ENCODE data around the gene GIMAP7.
"Not testable (repeated sequence)": the region's sequence is repeated elsewhere in the genome, so short reads cannot be mapped to it uniquely, and the experiment has no call there.

GIMAP7 gene

DNA sequence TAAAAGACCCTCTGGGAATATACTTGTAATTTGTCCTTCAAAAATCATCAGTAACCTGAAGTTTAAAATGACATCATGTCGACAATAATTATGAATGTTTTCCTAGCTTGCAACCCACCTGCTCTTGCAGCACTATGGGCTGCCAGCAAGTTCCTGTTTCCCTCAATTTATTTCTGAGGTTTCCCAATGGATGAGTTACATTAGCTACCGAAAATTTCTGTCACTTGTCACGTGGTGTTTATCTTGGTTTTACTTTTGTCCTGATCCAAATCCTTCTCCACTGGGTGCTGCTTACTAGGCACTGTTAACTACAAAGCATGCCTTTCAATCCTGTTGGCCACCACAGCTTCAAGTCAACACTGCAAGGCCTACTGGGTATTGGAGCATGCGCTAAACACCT is 32.8 kb upstream of the GIMAP7 start:
- no peak overlapping the region for H3K9ac ChIP-seq (ENCODE audit: low read length)
- no peaks in the 10 kb centered on the region for H3K36me3 ChIP-seq (ENCODE audit: control insufficient read depth, insufficient read depth, low read length)
- H3K4me1 ChIP-seq (ENCODE audit: control insufficient read depth, low read depth, low read length): no peaks in the 10 kb centered on the region
- no peak overlapping the region for H3K4me2 ChIP-seq (ENCODE audit: low read length)
- H2BK15ac ChIP-seq (replicated peaks; ENCODE audit: low read depth): no peak overlapping the region
- no peak for DNase-seq
- H3K56ac ChIP-seq (ENCODE audit: low read length): no peak overlapping the region
- no peak overlapping the region for H3K18ac ChIP-seq (ENCODE audit: low read length)
- no peak overlapping the region for H2AK5ac ChIP-seq (ENCODE audit: low read length)
- no peak overlapping the region for H3K4ac ChIP-seq (ENCODE audit: low read depth, low read length)
- H3K4me3 ChIP-seq (ENCODE audit: low read length): no peak overlapping the region
- no peaks in the 10 kb centered on the region for H3K79me2 ChIP-seq (ENCODE audit: control insufficient read depth, insufficient read depth, low read length)
- H2BK5ac ChIP-seq (ENCODE audit: low read length): no peak overlapping the region
- H4K8ac ChIP-seq (ENCODE audit: low read depth, low read length): no peak overlapping the region
- no peaks in the 10 kb centered on the region for H3K27me3 ChIP-seq (ENCODE audit: insufficient read depth, low read length, poor library complexity)
- H4K5ac ChIP-seq (ENCODE audit: low read length): no peak overlapping the region
- H3K79me1 ChIP-seq (ENCODE audit: low read length): no peaks in the 10 kb centered on the region
- H3K23ac ChIP-seq (ENCODE audit: low read length): no peak overlapping the region
- H3K27ac ChIP-seq (ENCODE audit: low read depth, low read length): no peak overlapping the region
- WGBS (ENCODE audit: extremely low coverage, insufficient coverage, low lambda C conversion rate): no CpG with 5 or more reads among the region's 4 CpGs
- no peak overlapping the region for H2BK120ac ChIP-seq (ENCODE audit: low read depth, low read length)

DNA sequence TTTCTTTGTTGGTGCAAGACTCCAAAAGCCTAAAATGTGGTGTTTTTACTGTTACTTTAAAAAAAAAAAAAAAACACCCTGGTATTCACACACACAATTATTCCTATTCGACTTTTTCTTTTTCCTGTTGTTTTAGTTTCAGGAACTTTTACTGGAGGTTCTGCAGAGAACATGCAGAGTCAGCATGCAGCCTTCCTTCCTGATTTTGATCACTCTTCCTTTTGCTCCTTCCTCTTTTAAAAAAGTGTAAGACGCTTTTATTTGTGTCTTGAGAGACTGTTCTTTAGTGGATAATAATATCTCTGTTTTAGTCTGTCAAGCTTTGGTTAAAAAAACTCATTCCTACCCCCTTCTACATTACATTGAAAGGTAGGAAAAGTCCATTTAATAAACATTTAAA is 31.2 kb upstream of the GIMAP7 start:
- not testable (repeated sequence) for H4K5ac ChIP-seq (ENCODE audit: low read length); H3K56ac ChIP-seq (ENCODE audit: low read length); H3K79me2 ChIP-seq (ENCODE audit: control insufficient read depth, insufficient read depth, low read length); H2AK5ac ChIP-seq (ENCODE audit: low read length); H3K9ac ChIP-seq (ENCODE audit: low read length); H3K4me3 ChIP-seq (ENCODE audit: low read length); H3K36me3 ChIP-seq (ENCODE audit: control insufficient read depth, insufficient read depth, low read length); H2BK5ac ChIP-seq (ENCODE audit: low read length); H3K79me1 ChIP-seq (ENCODE audit: low read length); H4K8ac ChIP-seq (ENCODE audit: low read depth, low read length); H3K27me3 ChIP-seq (ENCODE audit: insufficient read depth, low read length, poor library complexity); H3K23ac ChIP-seq (ENCODE audit: low read length); H3K4me2 ChIP-seq (ENCODE audit: low read length); H3K18ac ChIP-seq (ENCODE audit: low read length); H3K27ac ChIP-seq (ENCODE audit: low read depth, low read length); DNase-seq; H3K4me1 ChIP-seq (ENCODE audit: control insufficient read depth, low read depth, low read length); H3K4ac ChIP-seq (ENCODE audit: low read depth, low read length); H2BK120ac ChIP-seq (ENCODE audit: low read depth, low read length); H2BK15ac ChIP-seq (replicated peaks; ENCODE audit: low read depth)
- WGBS (ENCODE audit: extremely low coverage, insufficient coverage, low lambda C conversion rate): no CpG with 5 or more reads among the region's 2 CpGs

DNA sequence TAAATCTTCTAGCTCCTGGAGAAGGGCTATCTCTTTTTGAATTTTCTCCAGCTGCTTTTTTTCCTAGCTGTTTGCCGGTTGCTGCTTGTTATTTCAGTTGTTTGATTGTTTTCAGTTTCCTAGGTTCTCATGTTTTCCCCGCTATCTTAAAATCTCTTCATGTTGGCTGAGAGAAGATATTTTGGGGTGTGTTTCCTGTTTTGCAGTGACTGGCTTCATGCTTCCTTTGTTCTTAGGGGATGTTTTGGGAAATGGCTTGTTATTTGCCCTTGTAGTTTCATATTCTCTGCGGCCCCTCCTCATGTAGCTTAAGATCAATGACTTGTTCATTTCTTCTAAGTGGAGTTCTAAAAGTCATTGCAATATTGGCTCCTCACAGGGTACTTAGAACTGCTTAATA is 30.6 kb upstream of the GIMAP7 start:
- not testable (repeated sequence) for H3K27ac ChIP-seq (ENCODE audit: low read depth, low read length); H3K36me3 ChIP-seq (ENCODE audit: control insufficient read depth, insufficient read depth, low read length); H3K4me3 ChIP-seq (ENCODE audit: low read length); H3K4ac ChIP-seq (ENCODE audit: low read depth, low read length); H3K79me1 ChIP-seq (ENCODE audit: low read length); DNase-seq; H3K4me2 ChIP-seq (ENCODE audit: low read length); H4K8ac ChIP-seq (ENCODE audit: low read depth, low read length); H2AK5ac ChIP-seq (ENCODE audit: low read length); H4K5ac ChIP-seq (ENCODE audit: low read length); H3K79me2 ChIP-seq (ENCODE audit: control insufficient read depth, insufficient read depth, low read length); H3K4me1 ChIP-seq (ENCODE audit: control insufficient read depth, low read depth, low read length); H2BK120ac ChIP-seq (ENCODE audit: low read depth, low read length); H3K56ac ChIP-seq (ENCODE audit: low read length); H3K27me3 ChIP-seq (ENCODE audit: insufficient read depth, low read length, poor library complexity); H2BK15ac ChIP-seq (replicated peaks; ENCODE audit: low read depth); H3K9ac ChIP-seq (ENCODE audit: low read length); H2BK5ac ChIP-seq (ENCODE audit: low read length); H3K18ac ChIP-seq (ENCODE audit: low read length); H3K23ac ChIP-seq (ENCODE audit: low read length)
- WGBS (ENCODE audit: extremely low coverage, insufficient coverage, low lambda C conversion rate): no CpG with 5 or more reads among the region's 3 CpGs

DNA sequence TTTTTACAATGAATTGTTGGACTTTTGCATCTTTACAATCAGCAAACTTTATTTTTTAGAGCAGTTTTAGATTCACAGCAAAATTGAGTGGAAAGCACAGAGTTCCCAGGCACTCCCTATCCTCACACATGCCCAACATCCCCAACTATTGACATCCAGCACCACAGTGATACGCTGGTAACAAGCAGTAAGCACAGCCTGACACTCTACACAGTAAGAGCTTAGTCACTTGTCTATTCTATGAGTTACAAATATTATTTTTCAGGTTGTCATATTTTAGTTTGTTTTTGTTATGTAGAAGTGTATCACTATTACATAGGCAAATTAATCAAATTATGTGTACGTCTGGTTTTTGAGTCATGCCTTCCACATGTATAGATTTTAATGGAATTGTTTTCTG is 27.0 kb upstream of the GIMAP7 start:
- H3K36me3 ChIP-seq (ENCODE audit: control insufficient read depth, insufficient read depth, low read length): no peaks in the 10 kb centered on the region
- H3K18ac ChIP-seq (ENCODE audit: low read length): no peak overlapping the region
- no peak overlapping the region for H3K4me3 ChIP-seq (ENCODE audit: low read length)
- H4K5ac ChIP-seq (ENCODE audit: low read length): no peak overlapping the region
- H3K9ac ChIP-seq (ENCODE audit: low read length): no peak overlapping the region
- no peaks in the 10 kb centered on the region for H3K4me1 ChIP-seq (ENCODE audit: control insufficient read depth, low read depth, low read length)
- H3K79me1 ChIP-seq (ENCODE audit: low read length): no peaks in the 10 kb centered on the region
- no peak overlapping the region for H3K4me2 ChIP-seq (ENCODE audit: low read length)
- H3K27me3 ChIP-seq (ENCODE audit: insufficient read depth, low read length, poor library complexity): no peaks in the 10 kb centered on the region
- no peak for DNase-seq
- no peak overlapping the region for H4K8ac ChIP-seq (ENCODE audit: low read depth, low read length)
- no peak overlapping the region for H2BK15ac ChIP-seq (replicated peaks; ENCODE audit: low read depth)
- no peak overlapping the region for H3K56ac ChIP-seq (ENCODE audit: low read length)
- H2BK120ac ChIP-seq (ENCODE audit: low read depth, low read length): no peak overlapping the region
- WGBS (ENCODE audit: extremely low coverage, insufficient coverage, low lambda C conversion rate): no CpG with 5 or more reads among the region's 2 CpGs
- H2AK5ac ChIP-seq (ENCODE audit: low read length): no peak overlapping the region
- no peak overlapping the region for H3K4ac ChIP-seq (ENCODE audit: low read depth, low read length)
- no peaks in the 10 kb centered on the region for H3K79me2 ChIP-seq (ENCODE audit: control insufficient read depth, insufficient read depth, low read length)
- no peak overlapping the region for H3K27ac ChIP-seq (ENCODE audit: low read depth, low read length)
- H3K23ac ChIP-seq (ENCODE audit: low read length): no peak overlapping the region
- H2BK5ac ChIP-seq (ENCODE audit: low read length): no peak overlapping the region

GRCh38 chr7:150489782-150490181 is 24.9 kb upstream of the GIMAP7 start:
- H3K4me2 ChIP-seq (ENCODE audit: low read length): no peak overlapping the region
- no peak overlapping the region for H3K4ac ChIP-seq (ENCODE audit: low read depth, low read length)
- WGBS (ENCODE audit: extremely low coverage, insufficient coverage, low lambda C conversion rate): no CpG with 5 or more reads among the region's 1 CpG
- no peaks in the 10 kb centered on the region for H3K4me1 ChIP-seq (ENCODE audit: control insufficient read depth, low read depth, low read length)
- H3K27me3 ChIP-seq (ENCODE audit: insufficient read depth, low read length, poor library complexity): no peaks in the 10 kb centered on the region
- no peak overlapping the region for H3K9ac ChIP-seq (ENCODE audit: low read length)
- no peak overlapping the region for H3K4me3 ChIP-seq (ENCODE audit: low read length)
- H2BK120ac ChIP-seq (ENCODE audit: low read depth, low read length): no peak overlapping the region
- H4K8ac ChIP-seq (ENCODE audit: low read depth, low read length): no peak overlapping the region
- no peak overlapping the region for H4K5ac ChIP-seq (ENCODE audit: low read length)
- H3K18ac ChIP-seq (ENCODE audit: low read length): no peak overlapping the region
- H3K23ac ChIP-seq (ENCODE audit: low read length): no peak overlapping the region
- no peaks in the 10 kb centered on the region for H3K36me3 ChIP-seq (ENCODE audit: control insufficient read depth, insufficient read depth, low read length)
- H3K56ac ChIP-seq (ENCODE audit: low read length): no peak overlapping the region
- H2BK5ac ChIP-seq (ENCODE audit: low read length): no peak overlapping the region
- H2BK15ac ChIP-seq (replicated peaks; ENCODE audit: low read depth): no peak overlapping the region
- DNase-seq: no peak
- H3K27ac ChIP-seq (ENCODE audit: low read depth, low read length): no peak overlapping the region
- H3K79me2 ChIP-seq (ENCODE audit: control insufficient read depth, insufficient read depth, low read length): no peaks in the 10 kb centered on the region
- no peak overlapping the region for H2AK5ac ChIP-seq (ENCODE audit: low read length)
- H3K79me1 ChIP-seq (ENCODE audit: low read length): no peaks in the 10 kb centered on the region

GRCh38 chr7:150493442-150493841 is 21.2 kb upstream of the GIMAP7 start:
- not testable (repeated sequence) for H3K79me1 ChIP-seq (ENCODE audit: low read length); H3K4ac ChIP-seq (ENCODE audit: low read depth, low read length); H3K9ac ChIP-seq (ENCODE audit: low read length); H3K56ac ChIP-seq (ENCODE audit: low read length); H2AK5ac ChIP-seq (ENCODE audit: low read length); H3K4me3 ChIP-seq (ENCODE audit: low read length); H3K18ac ChIP-seq (ENCODE audit: low read length); H2BK120ac ChIP-seq (ENCODE audit: low read depth, low read length); H3K36me3 ChIP-seq (ENCODE audit: control insufficient read depth, insufficient read depth, low read length); H4K8ac ChIP-seq (ENCODE audit: low read depth, low read length); H3K23ac ChIP-seq (ENCODE audit: low read length); DNase-seq; H3K4me2 ChIP-seq (ENCODE audit: low read length); H4K5ac ChIP-seq (ENCODE audit: low read length); H3K27ac ChIP-seq (ENCODE audit: low read depth, low read length); H3K79me2 ChIP-seq (ENCODE audit: control insufficient read depth, insufficient read depth, low read length); H2BK15ac ChIP-seq (replicated peaks; ENCODE audit: low read depth); H3K4me1 ChIP-seq (ENCODE audit: control insufficient read depth, low read depth, low read length); H3K27me3 ChIP-seq (ENCODE audit: insufficient read depth, low read length, poor library complexity); H2BK5ac ChIP-seq (ENCODE audit: low read length)
- no CpG with 5 or more reads among the region's 3 CpGs for WGBS (ENCODE audit: extremely low coverage, insufficient coverage, low lambda C conversion rate)

Measured in mesendoderm (in vitro differentiated cells).